Stimulated activated CD4-positive, alpha-beta T cell treated with anti-CD3 and anti-CD28 coated beads, Interleukin-12 subunit alpha, Interleukin-12 subunit beta, amount 100 ng/mL, for 24 hours (primary cell): ENCODE measurements around the gene MAP3K5.

Experiments used
- DNase-seq, 2 experiments: peaks; one replicate each; pipeline ENCODE4 v3.0.0-alpha.2; 2020; ENCODE audit warnings: low read depth in 2 of 2

MAP3K5 gene

DNA sequence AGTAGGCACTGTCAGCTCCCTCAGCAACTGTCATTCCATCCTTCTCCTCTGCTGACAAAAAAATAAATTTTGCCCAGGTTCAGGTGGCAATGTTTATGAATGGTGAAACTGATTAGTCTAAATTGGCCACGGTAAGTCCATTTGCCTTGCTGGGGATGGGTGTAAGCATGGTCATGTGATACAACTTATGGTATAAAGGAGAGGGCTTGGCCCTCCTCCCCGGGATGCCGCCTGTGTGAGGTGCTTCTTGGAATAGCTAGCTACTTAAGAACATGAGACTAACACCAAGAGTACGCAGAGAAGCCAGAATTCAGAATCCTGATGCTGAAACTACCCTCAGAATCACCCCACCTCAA is 147.7 kb downstream of the MAP3K5 start:
- DNase-seq, result no peak

DNA sequence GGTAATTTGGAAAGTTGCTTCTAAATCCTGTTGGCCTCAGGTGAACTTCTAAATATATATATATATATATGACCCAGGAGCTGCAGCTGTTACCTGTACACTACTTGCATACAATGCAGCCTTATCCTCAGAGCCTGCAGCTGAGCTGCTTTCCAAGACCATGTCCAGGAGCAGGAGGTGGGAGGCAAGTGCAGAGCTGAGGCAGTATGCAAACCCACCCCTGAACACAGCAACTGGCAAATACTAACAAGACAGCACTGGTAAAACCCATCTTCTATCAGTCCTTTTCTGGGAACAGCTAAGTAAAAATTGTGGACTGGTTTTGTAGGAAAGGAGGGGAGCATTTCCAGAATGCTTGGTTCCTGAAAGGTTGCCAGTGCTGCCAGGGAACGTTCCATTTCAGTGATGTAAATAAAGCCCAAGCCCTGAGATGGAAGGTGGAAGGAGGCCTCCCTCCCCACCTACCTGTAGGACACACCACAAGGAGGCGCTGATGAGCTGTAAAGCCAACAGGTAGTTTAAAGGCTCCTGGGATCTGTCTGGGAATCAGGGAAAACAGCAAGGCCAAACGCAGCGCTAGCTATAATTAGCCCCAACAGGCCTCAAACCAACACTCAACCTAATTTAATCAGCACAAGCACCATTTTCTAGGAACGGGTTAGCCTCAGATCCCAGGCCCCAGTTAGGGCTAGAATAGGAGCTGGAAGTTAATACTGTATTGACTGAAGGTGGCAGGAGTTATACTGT is 148.3 kb downstream of the MAP3K5 start:
- DNase-seq, result peak; percentile 56 to 79

DNA sequence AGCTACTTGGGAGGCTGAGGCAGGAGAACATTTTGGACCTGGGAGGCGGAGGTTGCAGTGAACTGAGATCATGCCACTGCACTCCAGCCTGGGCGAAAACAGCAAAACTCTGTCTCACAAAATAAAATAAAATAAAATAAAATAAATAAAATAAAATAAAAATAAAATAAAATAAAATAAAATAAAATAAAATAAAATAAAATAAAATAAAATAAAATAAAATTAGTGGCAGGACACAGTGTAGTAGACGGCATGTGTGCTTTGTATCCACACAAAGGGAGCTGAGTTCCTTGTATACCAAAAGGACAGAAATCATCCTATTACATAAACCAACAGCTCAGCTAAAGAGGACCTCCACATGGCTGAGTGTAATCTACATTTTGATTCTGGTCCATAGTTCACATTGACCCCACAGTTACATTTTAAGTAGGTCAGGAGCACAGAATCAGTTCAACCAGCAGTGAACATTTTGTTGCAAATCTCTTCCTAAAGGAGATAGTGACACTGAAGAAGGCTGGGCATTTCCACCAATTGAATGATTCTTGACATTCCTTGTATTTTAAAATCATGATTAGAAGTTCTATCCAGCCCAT is 150.3 kb downstream of the MAP3K5 start:
- no peak for DNase-seq

DNA sequence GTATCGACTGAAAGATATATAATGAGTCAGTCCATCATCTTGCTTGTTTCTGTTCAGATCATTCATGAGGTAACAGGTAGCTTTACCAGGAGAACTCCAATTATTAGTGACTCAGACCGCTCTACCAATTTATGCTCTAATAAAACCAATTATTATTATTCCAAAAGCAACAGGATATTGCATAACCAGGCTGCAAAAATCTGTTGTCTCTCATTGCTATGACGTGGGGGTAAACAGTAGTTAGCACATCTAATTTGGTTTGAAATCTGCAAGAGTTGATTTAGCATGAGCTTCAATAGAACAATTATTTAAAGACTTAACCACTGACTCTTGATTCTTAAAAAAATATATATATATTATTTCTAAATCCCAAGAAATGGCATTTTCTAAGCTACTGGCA is 151.1 kb downstream of the MAP3K5 start:
- no peak for DNase-seq

DNA sequence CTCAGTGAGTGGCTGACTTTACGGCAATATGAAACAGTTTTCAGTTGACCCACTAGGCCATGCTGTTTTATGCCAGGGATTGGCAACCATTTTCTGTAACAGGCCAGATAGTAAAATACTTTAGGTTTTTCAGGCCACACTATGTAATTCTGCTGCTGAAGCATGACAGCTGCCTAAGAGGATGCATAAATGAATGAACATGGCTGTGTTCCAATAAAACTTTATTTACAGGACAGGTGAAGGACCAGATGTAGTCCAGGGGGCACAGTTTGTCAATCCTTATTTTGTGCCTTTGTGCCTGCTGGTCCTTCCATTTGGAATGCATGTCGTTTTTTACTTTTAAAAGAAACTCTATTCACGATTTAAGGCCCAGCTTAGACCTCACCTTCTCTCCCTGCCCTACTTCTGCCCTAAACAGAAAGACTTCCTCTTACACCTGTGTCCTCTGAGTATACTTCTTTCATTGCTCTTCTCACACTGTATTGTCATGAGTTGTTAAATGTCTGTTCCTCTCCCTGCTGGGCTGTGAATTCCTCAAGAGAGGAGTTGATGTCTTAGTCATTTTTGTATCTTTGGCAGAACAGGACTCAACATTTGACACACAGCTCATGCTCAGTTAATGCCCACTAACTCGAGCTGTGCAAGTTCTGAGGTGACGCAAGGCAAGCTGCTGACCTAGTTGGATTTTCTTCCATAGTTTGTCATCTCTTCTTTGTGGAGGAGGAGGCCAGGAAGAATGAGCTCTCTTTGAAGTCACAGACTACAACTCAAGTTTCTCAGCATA is 152.0 kb downstream of the MAP3K5 start:
- DNase-seq, result no peak

DNA sequence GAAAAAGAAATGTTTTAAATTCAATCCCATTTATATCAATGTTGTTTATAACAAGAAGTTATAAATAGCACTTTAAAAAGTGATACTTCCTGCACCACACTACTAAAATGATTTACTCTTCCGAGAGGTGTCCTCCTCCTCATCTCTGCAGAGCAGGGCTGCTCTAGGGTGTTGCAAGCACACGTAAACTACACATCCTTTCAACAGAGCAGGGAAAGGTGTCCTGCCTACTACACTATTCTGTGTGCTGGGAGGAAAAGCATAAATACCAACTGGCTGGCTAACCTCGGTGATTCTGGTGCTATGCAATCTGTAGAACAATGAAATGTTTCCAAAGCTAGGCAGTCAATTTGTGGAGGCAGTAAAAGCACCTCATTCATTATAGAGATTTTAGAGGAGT is 152.6 kb downstream of the MAP3K5 start:
- no peak for DNase-seq

DNA sequence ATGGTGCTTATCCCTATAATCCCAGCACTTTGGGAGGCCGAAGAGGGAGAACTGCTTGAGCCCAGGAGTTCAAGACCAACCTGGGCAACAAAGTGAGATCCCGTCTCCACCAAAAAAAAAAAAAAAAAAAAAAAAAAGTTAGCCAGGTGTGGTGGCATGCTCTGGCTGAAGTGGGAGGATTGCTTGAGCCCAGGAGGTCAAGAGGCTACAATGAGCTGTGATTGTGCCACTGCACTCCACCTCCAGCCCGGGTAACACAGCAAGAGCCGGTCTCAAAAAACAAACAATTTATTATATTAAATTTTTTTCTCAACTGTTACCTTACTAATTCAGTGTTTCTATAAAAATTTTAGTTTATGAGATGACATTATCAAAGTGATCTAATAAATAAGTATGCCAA is 156.7 kb downstream of the MAP3K5 start:
- no peak for DNase-seq

DNA sequence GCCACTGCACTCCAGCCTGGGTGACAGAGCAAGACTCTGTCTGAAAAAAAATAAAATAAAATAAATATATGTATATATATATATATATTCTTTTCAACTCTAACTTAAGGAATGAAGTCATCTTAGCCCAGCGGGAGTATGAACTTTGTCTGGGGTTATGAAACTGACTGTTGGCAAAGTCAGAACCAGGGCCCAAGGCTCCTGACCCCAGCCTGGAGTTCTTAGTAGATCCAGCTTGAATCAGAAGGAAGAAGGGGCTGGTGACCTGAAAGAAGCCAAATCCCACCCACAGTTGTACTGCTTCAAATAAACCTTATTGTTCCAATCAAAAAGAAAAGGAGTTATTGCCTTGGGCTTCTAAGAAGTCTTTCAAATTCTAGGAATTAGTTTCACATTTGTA is 158.9 kb downstream of the MAP3K5 start:
- DNase-seq, result no peak

DNA sequence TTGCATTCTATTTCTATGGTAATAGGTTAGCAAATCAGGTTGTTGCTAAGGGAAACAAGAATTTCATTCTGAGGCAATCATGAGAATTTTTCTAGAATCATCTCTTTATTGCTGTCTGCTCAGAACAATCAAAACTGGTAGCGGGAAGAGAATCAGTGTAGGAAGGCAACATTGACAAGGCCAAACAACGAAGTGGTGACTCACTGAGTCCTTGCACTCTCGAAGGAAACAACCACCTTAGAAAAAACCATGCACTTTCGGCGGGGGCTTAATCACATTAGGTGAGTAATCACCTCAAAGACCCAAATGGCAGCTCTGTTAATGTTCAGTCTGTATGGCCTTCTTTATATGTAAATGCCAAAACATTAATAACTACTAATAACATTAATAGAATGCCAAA is 163.3 kb downstream of the MAP3K5 start:
- DNase-seq, result no peak

DNA sequence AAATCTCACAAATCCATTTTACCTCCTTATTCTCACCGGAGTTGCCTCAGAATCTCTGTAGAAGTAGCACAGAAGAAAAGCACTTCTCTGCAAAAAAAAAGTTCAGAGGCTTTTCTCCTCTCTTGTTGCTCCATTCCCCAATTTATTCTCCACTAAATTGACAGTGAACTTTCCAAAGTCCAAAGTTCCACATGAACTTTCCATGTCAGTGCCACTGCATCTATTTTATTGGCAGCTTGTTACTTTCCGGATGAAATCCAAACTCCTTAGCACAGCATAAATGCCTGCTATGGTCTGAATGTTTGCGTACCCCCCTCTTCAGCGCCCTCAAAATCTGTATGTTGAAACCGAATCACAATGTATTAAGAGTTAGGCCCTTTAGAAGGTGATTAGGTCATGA is 165.1 kb downstream of the MAP3K5 start:
- DNase-seq, result no peak

DNA sequence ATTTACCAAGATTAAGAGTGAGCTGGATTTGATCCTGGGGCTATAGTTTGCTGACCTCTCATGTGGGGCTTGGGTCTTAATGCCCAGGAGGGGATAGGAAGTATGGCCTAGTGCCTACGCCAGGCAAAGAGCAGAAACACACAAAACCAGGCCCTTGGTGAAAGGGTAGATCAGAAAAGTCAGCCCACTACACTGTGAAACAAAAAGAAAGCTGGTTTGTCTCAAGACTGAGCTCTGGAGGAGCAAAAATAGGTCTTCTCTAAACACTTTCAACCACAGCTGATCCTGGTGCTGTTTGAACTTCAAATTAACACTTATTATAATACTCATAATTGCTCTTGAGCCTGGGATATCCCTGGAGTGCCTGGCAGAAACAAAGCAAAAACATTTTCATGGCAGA is 167.0 kb downstream of the MAP3K5 start:
- no peak for DNase-seq

DNA sequence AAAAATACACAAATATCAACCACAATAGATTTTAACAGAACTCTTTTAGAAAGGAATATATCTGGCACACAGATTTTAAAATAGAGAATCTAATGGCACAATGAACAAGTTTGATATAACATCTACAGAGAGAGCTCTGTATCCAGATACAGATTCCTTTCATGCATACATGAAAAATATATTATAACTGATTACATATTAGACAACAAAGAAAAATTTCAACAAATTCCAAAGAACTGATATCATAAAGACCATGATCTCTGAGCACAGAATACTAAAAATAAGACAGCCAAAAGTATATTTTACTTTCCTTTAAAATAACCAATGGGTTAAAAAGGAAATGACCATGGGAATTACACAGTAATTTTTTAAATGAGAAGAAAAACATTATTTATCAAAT is 167.9 kb downstream of the MAP3K5 start:
- no peak for DNase-seq

DNA sequence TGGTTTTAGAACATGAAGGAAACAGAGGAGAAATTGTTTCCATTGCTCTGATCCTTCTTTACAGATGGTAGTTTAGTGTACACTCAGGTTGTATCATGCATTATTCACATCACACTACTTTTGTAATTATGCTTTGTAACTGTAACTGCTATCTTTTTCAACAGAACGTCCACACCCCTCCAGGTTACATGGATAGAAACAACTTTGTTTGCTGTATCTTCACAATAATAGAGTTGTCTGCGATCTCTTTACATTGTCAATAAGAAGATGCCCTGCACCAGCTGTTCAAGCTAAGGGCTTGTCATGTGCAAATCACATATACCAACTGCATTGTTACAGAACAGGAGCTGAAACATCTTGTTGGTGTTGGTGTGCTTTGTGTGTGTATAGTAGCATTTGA is 174.2 kb downstream of the MAP3K5 start:
- no peak for DNase-seq

DNA sequence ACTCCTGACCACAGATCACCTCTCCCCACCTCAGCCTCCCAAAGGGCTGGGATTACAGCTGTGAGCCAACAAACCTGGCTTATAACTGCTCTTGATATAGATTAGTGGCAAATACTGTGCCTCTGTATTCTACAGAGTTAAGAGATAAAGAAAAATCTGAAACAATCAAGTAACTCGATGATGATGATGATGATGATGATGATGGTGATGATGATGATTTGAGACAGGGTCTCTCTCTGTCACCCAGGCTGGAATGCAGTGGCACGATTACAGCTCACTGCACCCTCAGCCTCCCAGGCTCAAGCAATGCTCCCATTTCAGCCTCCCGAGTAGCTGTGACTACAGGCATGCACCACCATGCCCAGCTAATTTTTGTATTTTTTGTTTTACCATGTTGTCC is 175.8 kb downstream of the MAP3K5 start:
- DNase-seq, result no peak

DNA sequence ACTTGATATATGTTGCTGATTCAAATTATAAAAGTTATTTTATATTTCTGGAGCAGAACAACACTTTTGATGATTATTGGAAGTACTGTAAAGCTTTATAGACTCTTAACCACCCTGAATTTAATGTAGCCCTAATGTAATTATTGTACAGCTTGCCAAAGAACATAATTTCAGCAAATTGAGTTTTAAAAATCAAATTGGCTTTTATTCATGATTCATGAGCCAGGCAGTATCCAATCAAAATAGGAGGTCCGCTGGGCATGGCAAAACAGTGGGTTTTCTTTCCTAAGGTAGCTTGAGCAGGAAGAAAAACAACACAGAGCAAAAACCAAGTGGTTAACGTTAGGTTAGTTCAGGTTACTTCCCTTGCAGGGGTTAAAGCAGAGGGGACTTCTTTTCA is 177.3 kb downstream of the MAP3K5 start:
- DNase-seq, result no peak

DNA sequence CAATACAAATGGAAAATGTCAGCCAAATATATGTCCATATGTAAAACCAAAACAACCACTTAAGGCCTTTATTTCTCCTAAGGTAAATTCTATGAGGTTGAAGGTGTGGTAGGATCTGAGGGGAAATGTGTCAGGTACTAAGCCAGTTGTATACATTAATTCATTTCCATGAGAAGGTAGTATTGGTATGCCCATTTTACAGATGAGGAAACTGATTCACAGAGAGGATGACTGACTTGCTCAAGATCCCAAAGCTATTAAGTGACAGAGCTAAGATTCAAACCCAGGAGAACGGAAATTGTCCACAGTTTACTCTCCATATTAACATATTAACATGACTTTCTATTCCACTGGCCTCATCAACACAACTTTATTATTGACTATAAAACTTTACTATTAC is 177.9 kb downstream of the MAP3K5 start:
- no peak for DNase-seq

DNA sequence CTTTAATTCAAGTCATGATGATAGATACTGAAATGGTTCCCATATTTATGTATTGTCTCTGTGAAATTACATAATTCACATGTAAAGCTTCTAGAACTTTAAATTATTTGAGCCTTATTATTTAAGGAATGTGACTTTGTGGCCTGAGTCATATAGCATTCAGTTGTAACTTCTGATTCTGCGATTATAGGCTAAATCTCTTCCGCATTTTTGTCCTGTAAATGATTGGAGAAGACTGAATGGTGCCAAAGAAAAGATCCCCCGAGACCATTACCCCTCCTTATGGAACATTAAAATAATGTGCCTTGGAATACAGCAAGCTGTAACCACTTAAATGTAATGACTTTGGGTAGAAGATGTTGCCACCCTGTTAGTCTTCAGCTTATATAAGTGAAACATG is 178.8 kb downstream of the MAP3K5 start:
- DNase-seq, result no peak

DNA sequence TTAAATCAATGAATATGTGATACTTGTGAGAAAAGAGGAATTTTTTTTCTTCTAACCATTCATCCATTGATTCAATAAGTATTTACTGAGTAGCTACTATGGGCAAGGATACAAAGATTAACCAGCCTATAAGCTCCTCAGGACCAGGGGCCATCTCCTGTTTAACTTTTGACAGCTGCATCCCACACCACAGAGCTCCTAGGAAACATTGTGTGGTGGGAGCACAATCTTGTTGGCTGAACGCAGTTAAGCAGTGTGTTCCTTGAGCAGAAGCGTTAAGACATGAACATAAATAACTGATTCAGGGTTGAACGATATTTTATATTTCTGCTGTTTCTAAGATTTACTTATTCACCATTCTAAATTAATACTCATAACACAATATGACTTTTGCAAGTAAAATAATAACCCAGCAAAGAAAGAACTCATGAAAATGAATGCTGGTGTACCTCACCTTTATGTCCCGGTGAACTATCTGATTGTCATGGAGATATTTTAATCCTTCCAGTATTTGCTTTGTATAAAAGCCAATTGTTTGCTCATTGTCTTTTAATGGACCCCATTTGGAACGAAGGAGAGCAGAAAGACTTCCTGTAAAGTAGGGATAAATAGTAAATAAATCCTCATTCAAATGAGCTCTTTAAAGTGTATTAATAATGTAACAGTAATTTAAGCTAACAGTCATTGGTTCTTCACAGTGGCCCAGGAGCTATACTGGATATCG is 179.4 kb downstream of the MAP3K5 start:
- no peak for DNase-seq

DNA sequence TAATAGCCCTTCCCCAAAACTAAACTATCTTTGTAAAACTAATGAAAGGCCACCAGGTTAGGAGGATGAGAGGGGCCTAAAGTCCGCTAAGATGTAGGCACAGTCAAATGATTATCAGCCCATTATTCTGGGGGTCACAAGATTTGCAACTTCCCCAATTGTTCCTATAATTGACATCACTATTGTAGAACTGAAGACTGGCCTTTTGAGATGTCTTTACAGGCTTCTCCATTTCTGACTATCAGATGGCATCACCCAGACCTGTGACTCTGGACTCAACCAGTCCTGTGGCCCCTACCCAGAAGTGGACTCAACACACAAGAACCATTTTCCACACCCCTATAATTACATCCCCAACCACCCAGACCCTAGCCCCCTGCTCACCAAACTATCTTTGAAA is 180.5 kb downstream of the MAP3K5 start:
- DNase-seq, result no peak

DNA sequence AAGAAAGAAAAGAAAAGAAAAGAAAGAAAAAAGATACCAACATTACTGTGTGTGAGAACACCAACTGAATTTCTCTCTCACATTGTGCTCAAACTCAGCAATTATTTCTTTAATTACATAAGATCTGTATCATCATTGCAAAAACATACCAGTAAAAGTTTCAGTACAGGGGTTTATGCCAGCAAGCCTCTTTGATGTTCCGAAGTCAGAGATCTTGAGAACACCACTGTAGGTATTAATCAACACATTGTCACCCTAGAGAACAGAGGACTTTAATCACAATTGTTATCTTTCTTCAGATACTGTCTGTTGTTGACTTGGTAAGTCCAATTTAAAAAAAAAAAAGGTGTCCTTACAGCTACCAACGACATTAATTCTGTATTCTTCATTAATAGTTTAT is 181.1 kb downstream of the MAP3K5 start:
- DNase-seq, result no peak

DNA sequence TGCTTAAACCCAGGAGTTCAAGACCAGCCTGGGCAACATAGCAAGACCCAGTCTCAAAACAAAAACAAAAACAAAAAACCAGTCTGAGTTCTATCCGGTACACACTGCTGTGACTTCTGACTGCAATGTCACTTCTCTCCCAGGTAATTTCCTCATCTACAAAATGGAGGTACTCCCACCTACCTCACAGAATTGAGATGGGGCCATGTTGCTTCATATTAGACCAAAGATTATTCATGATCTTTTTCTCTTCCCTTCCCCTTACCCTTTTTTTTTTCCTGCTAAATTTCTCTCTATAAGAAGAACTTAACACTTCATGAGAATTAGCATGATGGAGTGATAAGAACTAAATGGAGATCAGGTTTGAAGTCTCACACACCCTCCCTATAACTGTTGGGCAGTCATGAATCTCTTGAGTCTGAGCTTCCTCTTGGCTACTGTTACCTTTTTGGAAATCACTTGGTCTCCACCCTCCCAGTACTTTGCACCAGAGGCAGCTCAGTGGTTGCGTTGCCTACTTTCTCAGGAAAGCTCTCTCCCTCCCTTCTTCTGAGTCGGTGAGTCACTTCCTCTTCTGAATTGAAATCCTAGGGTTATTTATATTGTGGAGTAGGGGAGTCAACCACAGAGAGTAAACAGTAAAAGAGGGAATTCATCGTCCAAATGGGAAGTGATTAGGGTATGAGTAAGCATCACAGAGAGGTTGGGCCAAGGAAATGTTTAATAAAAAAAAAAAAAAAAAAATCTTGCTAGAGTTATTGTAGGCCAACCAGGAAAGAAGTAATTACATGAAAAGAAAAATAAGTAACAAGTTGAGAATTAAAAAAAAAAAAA is 182.2 kb downstream of the MAP3K5 start:
- DNase-seq, result no peak

DNA sequence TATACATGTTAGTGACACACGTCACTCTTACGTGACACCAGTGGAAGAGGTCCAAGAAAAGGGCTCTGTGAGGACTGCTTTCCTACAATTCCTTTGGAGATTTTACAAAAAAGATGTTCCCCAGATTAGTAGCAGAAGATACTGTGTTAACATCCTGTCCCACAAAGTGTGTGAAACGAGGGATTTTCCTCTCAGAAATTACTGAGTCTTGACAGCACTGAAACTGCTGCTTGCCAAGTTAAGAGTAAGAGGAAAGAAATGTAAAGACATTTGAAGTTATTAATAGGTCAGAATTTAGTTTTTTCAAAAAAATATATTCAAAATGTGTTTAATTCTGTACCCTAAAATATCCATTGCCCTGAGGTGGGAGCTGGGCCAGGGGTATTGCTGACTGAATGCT is 183.3 kb downstream of the MAP3K5 start:
- no peak for DNase-seq
